Left lung (tissue), 10 donors: ENCODE measurements around the gene ZNF793. TPM values are rescaled to one million over a fixed set of nuclear protein-coding genes. Genes with fewer than 3 reads are reported as not detected.

Experiments
- ATAC-seq: fragments of 200-7000 bp; cut with Tn5 transposase; one replicate; pipeline ENCODE4 v1.9.1; 2020; ENCODE audit warnings: moderate library complexity
- DNase-seq, 4 donors: peaks; one replicate each; pipeline ENCODE4 v3.0.0-alpha.2; 2013 to 2020
- H3K27ac ChIP-seq, 2 donors: fragments of 200-600 bp; sonication (generic) in 1 of 2; one replicate each; pipeline versions ENCODE4 v1.5.0 to v1.8.0; 2020 to 2021
- H3K27me3 ChIP-seq, 2 donors: fragments of 200-600 bp; sonication (generic) in 1 of 2; one replicate each; pipeline versions ENCODE4 v1.5.0 to v1.8.0; 2020 to 2021
- H3K36me3 ChIP-seq, 2 donors: fragments of 200-600 bp; sonication (generic) in 1 of 2; one replicate each; pipeline versions ENCODE4 v1.5.0 to v1.8.0; 2020 to 2021
- H3K4me1 ChIP-seq, 2 donors: fragments of 200-600 bp; one replicate each; pipeline ENCODE4 v1.8.0; 2021
- H3K4me3 ChIP-seq, 2 donors: fragments of 200-600 bp; sonication (generic) in 1 of 2; one replicate each; pipeline versions ENCODE4 v1.5.0 to v1.8.0; 2020 to 2021; ENCODE audit warnings: mild to moderate bottlenecking in 1 of 2
- H3K9me3 ChIP-seq, 2 donors: fragments of 200-600 bp; sonication (generic) in 1 of 2; one replicate each; pipeline versions ENCODE4 v1.5.0 to v1.8.0; 2020 to 2021
- CTCF ChIP-seq, 2 donors: fragments of 200-600 bp; sonication (generic) in 1 of 2; IDR thresholded peaks; one replicate each; pipeline versions ENCODE4 v1.5.0 to v1.8.0; 2021; ENCODE audit warnings: antibody characterized with exemption in 2 of 2
- intact Hi-C, 2 donors: fragments of 100-400 bp; cut with DNase I; formaldehyde crosslinking; loops; one replicate each; pipeline versions ENCODE4 v1.11.2 to v1.14.2; 2022
- polyA plus RNA-seq, 6 donors: library from polyadenylated mRNA; unstranded; fragments of 120-200 nt; gene quantifications; one replicate each; pipeline ENCODE4 v1.2.1, GENCODE V29; 2013; ENCODE audit not compliant: insufficient read length in 6 of 6
- total RNA-seq, 2 donors: library from RNA; stranded (reverse); fragmentation: NEBNext Ultra II Directional; extraction: Animal tissue kit (Norgen Biotek cat#: 25700); gene quantifications; one replicate each; pipeline ENCODE4 v1.2.1, GENCODE V29; 2021
- donor health status: DM: no; HTN: yes; CAD: no.
- donor health status: DM: no; HTN: no; CAD: no.

The ZNF793 gene
- total and polyA plus RNA-seq, 8 donors: 3.5 to 39.4 (median 35.9) TPM

GRCh38 chr19:37565370-37565669, 58.6 kb downstream of the ZNF793 start:
- peaks cover 0 to 92% of the 10 kb centered on the region in 2 donors for H3K36me3 ChIP-seq
- H3K27me3 ChIP-seq: no peaks in the 10 kb centered on the region
- DNase-seq (no peak), ATAC-seq (no peak)
- no peaks in the 10 kb centered on the region for H3K4me1 ChIP-seq
- no peak overlapping the region for H3K27ac ChIP-seq
- intact Hi-C loops: no loop called here
- peaks cover 0 to 32% of the 10 kb centered on the region in 2 donors for H3K9me3 ChIP-seq
- TF ChIP-seq CTCF (IDR thresholded peaks at IDR 0.05): no peak
- no peak overlapping the region for H3K4me3 ChIP-seq

- no peak for ATAC-seq
- H3K4me1 ChIP-seq: no peaks in the 10 kb centered on the region
- peaks cover 0 to 6% of the 10 kb centered on the region in 2 donors for H3K9me3 ChIP-seq
- no peak overlapping the region for H3K27ac ChIP-seq
- no peak for TF ChIP-seq CTCF (IDR thresholded peaks at IDR 0.05)
- H3K36me3 ChIP-seq: peaks cover 0 to 47% of the 10 kb centered on the region in 2 donors
- H3K4me3 ChIP-seq: no peak overlapping the region
- no peaks in the 10 kb centered on the region for H3K27me3 ChIP-seq
- no peak for DNase-seq
- intact Hi-C loops: no loop called here
These were observed 65.5 kb downstream of the ZNF793 start for GRCh38 chr19:37572203-37572602.

- no peak overlapping the region for H3K27ac ChIP-seq
- intact Hi-C loops: no loop called here
- TF ChIP-seq CTCF (IDR thresholded peaks at IDR 0.05): no peak
- peaks cover 0 to 92% of the 10 kb centered on the region in 2 donors for H3K36me3 ChIP-seq
- ATAC-seq (no peak), DNase-seq (no peak)
- H3K27me3 ChIP-seq: no peaks in the 10 kb centered on the region
- no peaks in the 10 kb centered on the region for H3K4me1 ChIP-seq
- peaks cover 0 to 9% of the 10 kb centered on the region in 2 donors for H3K9me3 ChIP-seq
- no peak overlapping the region for H3K4me3 ChIP-seq
These were observed 76.6 kb downstream of the ZNF793 start for GRCh38 chr19:37583340-37583739.

Other genes with a start within 250 kb of the ZNF793 start
- gene ZNF527, start 135.8 kb upstream of the ZNF793 start, total RNA-seq: 1 to 10 TPM; 4.3 to 5.4 TPM
- gene ZNF527, start 135.8 kb upstream of the ZNF793 start, polyA plus RNA-seq: 10 to 100 TPM in 5 of 6 donors, 1 to 10 TPM in 1; 9.9 to 11.9 (median 11.4) TPM
- 1 to 10 TPM; 3.5 to 4.6 TPM for gene ZNF569, start 39.5 kb upstream of the ZNF793 start, total RNA-seq
- 10 to 100 TPM in 3 of 6 donors, 1 to 10 TPM in 3; 9.1 to 15.5 (median 10.4) TPM for gene ZNF569, start 39.5 kb upstream of the ZNF793 start, polyA plus RNA-seq
- 1 to 10 TPM; 4.1 to 4.8 TPM for gene ZNF570, start 37.6 kb upstream of the ZNF793 start, total RNA-seq
- 10 to 100 TPM in 5 of 6 donors, 1 to 10 TPM in 1; 9.7 to 12.9 (median 11.1) TPM for gene ZNF570, start 37.6 kb upstream of the ZNF793 start, polyA plus RNA-seq
- 1 to 10 TPM; 3.4 to 5.1 TPM for gene ZNF571, start 87.9 kb downstream of the ZNF793 start, total RNA-seq
- gene ZNF571, start 87.9 kb downstream of the ZNF793 start, polyA plus RNA-seq: 10 to 100 TPM; 10.9 to 15.0 (median 11.6) TPM
- gene ZNF540, start 87.9 kb downstream of the ZNF793 start, total RNA-seq: 1 to 10 TPM; 1.9 to 2.3 TPM
- 1 to 10 TPM; 5.1 to 8.7 (median 7.0) TPM for gene ZNF540, start 87.9 kb downstream of the ZNF793 start, polyA plus RNA-seq
- gene ZFP30, start 148.5 kb downstream of the ZNF793 start, total RNA-seq: 10 to 100 TPM; 11.6 to 12.8 TPM
- gene ZFP30, start 148.5 kb downstream of the ZNF793 start, polyA plus RNA-seq: 10 to 100 TPM; 22.5 to 28.3 (median 23.9) TPM
- gene ZNF607, start 212.8 kb downstream of the ZNF793 start, total RNA-seq: 1 to 10 TPM; 6.5 to 8.3 TPM
- 10 to 100 TPM; 11.2 to 12.3 (median 11.7) TPM for gene ZNF607, start 212.8 kb downstream of the ZNF793 start, polyA plus RNA-seq